ENCODE results near the gene PRLHR.

Gene PRLHR

DNA sequence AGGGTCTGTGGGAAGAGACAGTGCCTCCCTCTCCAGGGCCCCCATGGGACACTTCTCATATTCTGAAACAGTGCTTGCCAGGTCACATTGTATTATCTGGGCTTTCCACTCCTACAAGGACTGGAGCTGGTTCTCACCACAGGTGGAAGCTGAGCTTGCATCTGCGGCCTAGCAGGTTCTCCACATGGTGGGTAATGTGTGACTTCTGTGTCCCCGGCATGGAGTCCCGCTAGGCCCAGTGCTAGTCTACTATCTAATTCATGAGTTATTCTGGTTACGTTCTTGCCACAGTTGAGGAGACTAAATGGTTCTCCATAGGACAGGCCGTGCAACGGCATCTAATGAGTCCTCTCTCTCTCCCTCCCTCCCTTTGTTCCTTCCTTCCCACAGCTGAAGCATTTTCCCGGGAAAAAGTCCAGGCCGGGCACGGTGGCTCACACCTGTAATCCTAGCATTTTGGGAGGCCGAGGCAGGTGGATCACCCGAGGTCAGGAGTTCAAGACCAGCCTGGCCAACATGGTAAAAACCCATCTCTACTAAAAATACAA is 27.7 kb downstream of the PRLHR start:
- Histone ChIP-seq H3K9ac (ENCODE audit: low read length) (no peak overlapping the region), H3K27me3 (ENCODE audit: control insufficient read depth, insufficient read depth, low read length) (no peaks in the 10 kb centered on the region), H3K36me3 (ENCODE audit: control insufficient read depth, insufficient read depth, low read length) (no peaks in the 10 kb centered on the region), H3K4me1 (ENCODE audit: control insufficient read depth, insufficient read depth, low read length) (peaks cover 3% of the 10 kb centered on the region), H3K9me3 (ENCODE audit: control insufficient read depth, low read length) (no peaks in the 10 kb centered on the region), H3K4me3 (ENCODE audit: low read length) (no peak overlapping the region)

DNA sequence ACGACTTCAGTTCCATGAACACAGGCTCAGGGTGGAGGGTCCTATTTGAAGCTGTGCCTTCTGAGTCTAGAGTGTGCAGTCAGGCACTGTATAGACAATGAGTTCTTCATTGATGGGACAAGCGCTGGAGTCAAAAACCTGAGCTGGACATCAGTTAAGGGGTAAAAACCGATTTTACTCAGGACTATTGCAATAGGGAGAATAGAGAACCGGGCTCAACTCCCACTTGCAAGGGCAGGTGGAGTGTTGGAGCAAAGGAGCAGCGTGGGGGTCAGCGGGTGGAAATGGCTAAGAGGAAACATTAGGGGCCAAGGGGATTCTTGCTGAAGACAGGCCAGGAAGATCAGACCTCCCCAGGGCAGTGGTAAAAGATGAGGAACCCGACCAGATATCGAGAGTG is 28.5 kb downstream of the PRLHR start:
- Histone ChIP-seq H3K9me3 (ENCODE audit: control insufficient read depth, low read length) (no peaks in the 10 kb centered on the region), H3K36me3 (ENCODE audit: control insufficient read depth, insufficient read depth, low read length) (no peaks in the 10 kb centered on the region), H3K4me3 (ENCODE audit: low read length) (no peak overlapping the region), H3K9ac (ENCODE audit: low read length) (no peak overlapping the region), H3K4me1 (ENCODE audit: control insufficient read depth, insufficient read depth, low read length) (peaks cover 3% of the 10 kb centered on the region), H3K27me3 (ENCODE audit: control insufficient read depth, insufficient read depth, low read length) (no peaks in the 10 kb centered on the region)

DNA sequence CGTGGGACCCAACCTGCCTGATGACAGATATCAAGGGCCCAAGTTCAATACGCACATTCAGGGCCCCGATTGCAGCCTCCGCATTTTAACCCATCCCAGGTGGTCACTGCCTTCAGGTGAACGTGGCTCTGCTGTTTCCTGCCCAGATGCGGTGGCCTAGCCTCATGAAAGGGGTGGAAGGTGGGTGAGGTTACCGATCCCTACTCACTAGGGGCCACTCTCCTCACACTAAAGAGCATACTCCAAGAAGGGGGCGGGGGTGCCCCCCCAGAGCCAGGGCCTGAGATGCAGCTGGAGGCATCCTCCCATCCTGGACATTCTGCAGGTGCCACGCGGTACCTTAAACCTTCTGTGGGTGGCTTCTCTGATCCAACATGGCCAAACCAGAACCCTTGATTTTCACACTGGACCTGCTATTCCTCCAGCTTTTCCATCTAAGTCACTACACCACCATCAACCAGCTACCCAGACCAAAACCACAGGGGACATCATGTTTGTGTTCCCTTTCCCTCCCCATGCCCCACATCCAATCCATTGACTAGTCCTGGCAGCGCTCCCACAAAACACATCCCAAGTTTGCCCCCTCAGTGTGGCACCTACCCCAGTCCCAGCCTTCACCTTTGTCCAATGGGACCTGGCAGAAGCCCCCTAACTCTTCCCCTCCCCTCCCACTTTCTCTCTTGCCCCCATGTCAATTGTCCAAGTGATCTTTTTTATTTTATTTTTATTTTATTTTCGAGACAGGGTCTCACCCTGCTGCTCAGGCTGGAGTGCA is 30.0 kb downstream of the PRLHR start:
- no peaks in the 10 kb centered on the region for H3K9me3 ChIP-seq (ENCODE audit: control insufficient read depth, low read length)
- H3K9ac ChIP-seq (ENCODE audit: low read length), result no peak overlapping the region
- H3K4me1 ChIP-seq (ENCODE audit: control insufficient read depth, insufficient read depth, low read length), result peaks cover 3% of the 10 kb centered on the region
- H3K27me3 ChIP-seq (ENCODE audit: control insufficient read depth, insufficient read depth, low read length), result no peaks in the 10 kb centered on the region
- no peak overlapping the region for H3K4me3 ChIP-seq (ENCODE audit: low read length)
- no peaks in the 10 kb centered on the region for H3K36me3 ChIP-seq (ENCODE audit: control insufficient read depth, insufficient read depth, low read length)

DNA sequence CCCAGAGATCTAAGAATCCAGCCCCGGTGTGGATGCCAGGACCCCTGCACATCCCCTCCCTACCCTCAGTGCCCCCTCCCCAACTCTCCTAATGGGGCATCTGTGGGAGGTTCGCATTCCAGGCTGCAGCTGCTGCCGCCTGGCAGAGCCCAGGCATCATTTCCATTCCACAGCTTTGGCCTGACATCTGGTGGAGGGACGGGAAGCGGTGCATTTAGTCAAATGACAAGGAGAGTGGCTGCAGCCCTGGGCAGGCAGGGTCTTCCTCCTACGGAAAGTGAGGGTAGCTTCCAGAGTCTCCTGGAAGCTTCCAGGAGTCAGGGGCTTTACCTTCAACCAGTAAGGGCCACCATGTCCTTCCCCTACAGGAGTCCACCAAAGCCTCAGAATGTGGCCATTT is 30.8 kb downstream of the PRLHR start:
- Histone ChIP-seq H3K9ac (ENCODE audit: low read length) (no peak overlapping the region), H3K4me1 (ENCODE audit: control insufficient read depth, insufficient read depth, low read length) (peaks cover 3% of the 10 kb centered on the region), H3K36me3 (ENCODE audit: control insufficient read depth, insufficient read depth, low read length) (no peaks in the 10 kb centered on the region), H3K27me3 (ENCODE audit: control insufficient read depth, insufficient read depth, low read length) (no peaks in the 10 kb centered on the region), H3K9me3 (ENCODE audit: control insufficient read depth, low read length) (no peaks in the 10 kb centered on the region), H3K4me3 (ENCODE audit: low read length) (no peak overlapping the region)

DNA sequence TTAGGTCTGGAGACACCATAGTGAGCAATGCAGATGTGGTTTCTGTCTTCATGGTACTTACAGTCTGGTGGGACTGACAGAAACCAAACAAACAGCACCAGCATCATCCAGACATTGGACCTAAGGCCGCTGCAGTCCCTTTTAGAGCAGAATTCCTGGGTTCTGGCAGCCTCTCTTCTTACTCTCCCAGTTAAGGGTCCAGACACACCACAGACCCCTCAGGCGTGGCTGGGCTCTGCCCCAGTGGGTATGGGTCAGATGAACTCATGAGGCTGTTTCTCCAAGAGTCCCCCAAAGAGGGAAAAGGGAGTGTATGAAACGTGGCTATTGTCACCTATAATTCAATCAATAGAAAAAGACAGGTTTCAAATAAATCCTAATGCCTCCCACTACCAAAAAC is 31.3 kb downstream of the PRLHR start:
- Histone ChIP-seq H3K36me3 (ENCODE audit: control insufficient read depth, insufficient read depth, low read length) (no peaks in the 10 kb centered on the region), H3K27me3 (ENCODE audit: control insufficient read depth, insufficient read depth, low read length) (no peaks in the 10 kb centered on the region), H3K4me3 (ENCODE audit: low read length) (no peak overlapping the region), H3K9ac (ENCODE audit: low read length) (no peak overlapping the region), H3K4me1 (ENCODE audit: control insufficient read depth, insufficient read depth, low read length) (peaks cover 3% of the 10 kb centered on the region), H3K9me3 (ENCODE audit: control insufficient read depth, low read length) (no peaks in the 10 kb centered on the region)

DNA sequence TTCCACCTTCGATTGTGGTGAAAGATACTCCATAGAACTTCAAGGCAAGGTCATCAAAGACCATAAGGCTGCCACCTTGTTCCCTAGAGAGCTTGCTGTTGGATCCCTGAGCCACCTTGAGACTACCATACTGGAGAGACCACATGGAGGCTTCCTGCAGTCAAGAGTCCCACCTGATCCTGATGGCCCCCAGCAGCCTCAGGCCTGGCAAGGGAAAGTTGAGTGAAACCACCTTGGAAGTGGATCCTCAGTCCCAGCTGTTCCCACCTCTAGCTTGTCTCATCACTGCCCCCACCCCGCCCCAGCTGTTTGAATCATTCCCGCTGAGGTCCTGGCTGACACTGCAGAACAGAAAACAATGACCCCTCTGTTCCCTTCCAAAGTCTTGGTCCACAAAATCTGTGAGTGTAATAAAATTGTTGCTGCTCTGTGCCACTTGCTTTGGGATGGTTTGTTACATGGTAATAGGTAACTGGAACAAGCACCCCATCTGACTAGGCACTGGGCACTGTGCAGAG is 32.0 kb downstream of the PRLHR start:
- no peaks in the 10 kb centered on the region for H3K9me3 ChIP-seq (ENCODE audit: control insufficient read depth, low read length)
- H3K27me3 ChIP-seq (ENCODE audit: control insufficient read depth, insufficient read depth, low read length), result no peaks in the 10 kb centered on the region
- no peaks in the 10 kb centered on the region for H3K36me3 ChIP-seq (ENCODE audit: control insufficient read depth, insufficient read depth, low read length)
- no peak overlapping the region for H3K4me3 ChIP-seq (ENCODE audit: low read length)
- peaks cover under 1% of the 10 kb centered on the region for H3K4me1 ChIP-seq (ENCODE audit: control insufficient read depth, insufficient read depth, low read length)
- H3K9ac ChIP-seq (ENCODE audit: low read length), result no peak overlapping the region

DNA sequence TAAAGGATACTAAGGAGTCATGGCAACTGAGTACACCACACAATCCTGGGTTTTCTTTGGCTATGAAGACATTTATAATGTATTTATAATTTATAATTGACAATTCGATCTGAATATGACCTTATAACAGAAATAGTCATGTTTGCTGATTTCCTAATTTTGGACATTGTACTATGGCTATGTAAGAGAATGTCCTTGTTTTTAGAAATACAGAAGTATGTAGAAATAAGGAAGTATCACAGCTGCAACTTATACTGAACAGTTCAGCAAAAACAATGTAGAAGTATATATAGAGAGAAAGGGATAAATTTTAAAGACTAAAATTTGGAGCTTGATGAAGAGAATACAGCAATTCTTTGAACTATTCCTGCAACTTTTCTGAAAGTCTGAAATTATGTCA is 32.6 kb downstream of the PRLHR start:
- Histone ChIP-seq H3K4me1 (ENCODE audit: control insufficient read depth, insufficient read depth, low read length) (no peaks in the 10 kb centered on the region), H3K9ac (ENCODE audit: low read length) (no peak overlapping the region), H3K27me3 (ENCODE audit: control insufficient read depth, insufficient read depth, low read length) (no peaks in the 10 kb centered on the region), H3K9me3 (ENCODE audit: control insufficient read depth, low read length) (no peaks in the 10 kb centered on the region), H3K4me3 (ENCODE audit: low read length) (no peak overlapping the region), H3K36me3 (ENCODE audit: control insufficient read depth, insufficient read depth, low read length) (no peaks in the 10 kb centered on the region)

DNA sequence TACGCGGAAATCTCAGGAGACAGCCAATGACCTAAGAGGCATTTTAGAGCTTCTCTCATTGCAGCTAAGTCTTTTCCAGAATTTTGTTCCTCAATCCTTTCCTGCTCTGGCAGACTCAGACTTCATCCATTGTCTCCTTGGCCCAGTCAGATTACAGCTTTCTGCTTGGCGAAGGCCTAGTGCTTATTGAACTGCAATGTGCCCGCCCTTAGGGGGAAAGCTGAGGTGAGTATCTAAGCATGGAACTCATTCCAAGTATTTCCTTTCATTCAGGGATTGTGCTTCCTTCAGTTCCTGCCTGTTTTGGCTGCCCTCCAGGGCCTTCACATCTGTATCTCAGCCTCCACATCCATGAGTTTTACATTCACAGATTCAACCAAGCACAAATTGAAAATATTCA is 37.5 kb downstream of the PRLHR start:
- H3K27me3 ChIP-seq (ENCODE audit: control insufficient read depth, insufficient read depth, low read length), result no peaks in the 10 kb centered on the region
- no peaks in the 10 kb centered on the region for H3K36me3 ChIP-seq (ENCODE audit: control insufficient read depth, insufficient read depth, low read length)
- H3K9me3 ChIP-seq (ENCODE audit: control insufficient read depth, low read length), result no peaks in the 10 kb centered on the region
- H3K4me1 ChIP-seq (ENCODE audit: control insufficient read depth, insufficient read depth, low read length), result no peaks in the 10 kb centered on the region
- H3K4me3 ChIP-seq (ENCODE audit: low read length), result no peak overlapping the region
- no peak overlapping the region for H3K9ac ChIP-seq (ENCODE audit: low read length)

DNA sequence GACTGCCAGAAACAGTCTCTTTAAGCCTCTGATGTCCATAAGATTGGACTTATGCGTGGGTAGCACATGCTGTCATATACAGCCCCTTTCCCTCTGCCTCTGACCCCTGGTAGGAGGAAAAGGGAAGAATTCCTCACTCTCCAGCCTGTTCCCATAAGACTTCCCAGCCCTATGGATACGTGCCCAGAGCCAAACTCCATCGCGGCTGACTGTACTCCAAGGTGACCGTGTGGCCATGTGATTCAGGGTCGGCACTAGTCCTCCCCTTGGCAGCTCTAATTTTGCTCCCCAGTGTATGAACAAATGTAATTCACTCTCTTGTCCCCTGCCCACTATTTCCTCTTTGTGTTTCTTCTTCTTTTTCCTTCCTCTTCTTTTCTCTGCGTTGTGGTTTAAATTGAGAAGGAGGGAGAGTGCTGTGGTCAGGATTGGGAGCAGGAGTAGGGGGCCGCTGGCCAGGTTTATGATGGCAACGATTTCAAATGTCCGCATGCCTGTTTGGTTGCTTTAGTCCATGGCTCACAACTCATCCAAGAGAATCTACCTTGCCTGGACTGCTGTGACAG is 43.8 kb downstream of the PRLHR start:
- Histone ChIP-seq H3K36me3 (ENCODE audit: control insufficient read depth, insufficient read depth, low read length) (no peaks in the 10 kb centered on the region), H3K27me3 (ENCODE audit: control insufficient read depth, insufficient read depth, low read length) (no peaks in the 10 kb centered on the region), H3K9ac (ENCODE audit: low read length) (no peak overlapping the region), H3K4me1 (ENCODE audit: control insufficient read depth, insufficient read depth, low read length) (no peaks in the 10 kb centered on the region), H3K9me3 (ENCODE audit: control insufficient read depth, low read length) (no peaks in the 10 kb centered on the region), H3K4me3 (ENCODE audit: low read length) (no peak overlapping the region)

DNA sequence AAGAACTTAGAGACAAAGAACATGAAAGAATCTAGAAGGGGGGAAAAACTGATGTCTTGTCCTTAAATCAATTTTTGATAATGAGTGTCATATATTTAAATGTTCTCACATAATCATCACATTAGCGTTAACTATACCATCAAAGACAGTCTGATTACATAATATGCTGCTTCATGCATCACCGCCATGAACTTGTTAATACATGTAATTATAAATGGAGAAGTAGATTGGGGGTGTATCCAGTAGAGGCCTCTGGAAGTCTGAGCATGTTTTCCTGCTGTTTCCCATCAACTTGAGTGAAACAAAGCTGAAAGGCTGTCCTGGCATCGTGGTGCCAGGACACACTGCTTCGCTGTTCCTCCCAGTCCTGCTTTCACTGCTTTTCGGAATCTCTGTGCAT is 48.2 kb downstream of the PRLHR start:
- H3K4me1 ChIP-seq (ENCODE audit: control insufficient read depth, insufficient read depth, low read length), result no peaks in the 10 kb centered on the region
- no peaks in the 10 kb centered on the region for H3K9me3 ChIP-seq (ENCODE audit: control insufficient read depth, low read length)
- no peak overlapping the region for H3K4me3 ChIP-seq (ENCODE audit: low read length)
- no peaks in the 10 kb centered on the region for H3K36me3 ChIP-seq (ENCODE audit: control insufficient read depth, insufficient read depth, low read length)
- H3K27me3 ChIP-seq (ENCODE audit: control insufficient read depth, insufficient read depth, low read length), result peaks cover 6% of the 10 kb centered on the region
- H3K9ac ChIP-seq (ENCODE audit: low read length), result no peak overlapping the region

DNA sequence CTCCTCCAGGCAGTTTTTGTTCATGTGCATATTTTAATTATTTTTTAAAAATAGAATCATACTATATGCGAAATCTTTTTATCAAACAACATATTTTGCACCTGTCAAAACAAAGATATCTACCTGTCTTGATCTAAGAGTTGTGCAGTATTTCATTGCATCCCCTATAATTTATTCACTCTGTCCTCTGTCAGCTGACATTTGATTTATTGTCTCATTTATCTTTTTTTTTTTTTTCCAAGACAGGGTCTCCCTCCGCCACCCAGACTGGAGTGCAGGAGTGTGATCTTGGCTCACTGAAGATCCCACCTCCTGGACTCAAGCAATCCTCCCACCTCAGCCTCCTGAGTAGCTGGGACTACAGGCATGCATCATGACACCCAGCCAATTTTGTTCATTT is 49.0 kb downstream of the PRLHR start:
- Histone ChIP-seq H3K36me3 (ENCODE audit: control insufficient read depth, insufficient read depth, low read length) (no peaks in the 10 kb centered on the region), H3K27me3 (ENCODE audit: control insufficient read depth, insufficient read depth, low read length) (peaks cover 6% of the 10 kb centered on the region), H3K4me1 (ENCODE audit: control insufficient read depth, insufficient read depth, low read length) (no peaks in the 10 kb centered on the region), H3K9ac (ENCODE audit: low read length) (no peak overlapping the region), H3K9me3 (ENCODE audit: control insufficient read depth, low read length) (no peaks in the 10 kb centered on the region), H3K4me3 (ENCODE audit: low read length) (no peak overlapping the region)

DNA sequence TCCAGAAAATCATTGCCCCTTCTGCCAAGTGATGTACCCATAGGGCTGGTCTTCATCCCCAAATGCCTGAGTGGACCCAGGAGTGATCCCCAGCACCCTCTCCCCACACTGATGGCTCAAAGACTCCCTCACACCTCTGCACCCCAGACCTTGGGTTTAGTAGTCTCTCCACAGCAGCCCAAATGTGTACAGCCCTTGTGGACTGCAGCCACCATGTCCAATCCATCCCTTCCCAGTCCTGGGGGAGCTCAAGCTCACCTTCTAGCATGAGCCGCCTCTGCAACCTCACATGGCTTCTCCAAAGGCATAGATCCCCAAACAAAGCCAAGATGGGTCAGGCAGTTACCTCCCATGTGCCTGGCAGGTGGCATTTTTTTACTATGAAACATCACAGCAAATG is 50.1 kb downstream of the PRLHR start:
- Histone ChIP-seq H3K9me3 (ENCODE audit: control insufficient read depth, low read length) (no peaks in the 10 kb centered on the region), H3K4me1 (ENCODE audit: control insufficient read depth, insufficient read depth, low read length) (no peaks in the 10 kb centered on the region), H3K36me3 (ENCODE audit: control insufficient read depth, insufficient read depth, low read length) (no peaks in the 10 kb centered on the region), H3K9ac (ENCODE audit: low read length) (no peak overlapping the region), H3K4me3 (ENCODE audit: low read length) (no peak overlapping the region), H3K27me3 (ENCODE audit: control insufficient read depth, insufficient read depth, low read length) (peaks cover 6% of the 10 kb centered on the region)
